Measurements from ENCODE around the gene RFFL. TPM values are rescaled to one million over a fixed set of nuclear protein-coding genes. Genes with fewer than 3 reads are reported as not detected.

RFFL gene
- polyA plus RNA-seq, 1 donor from 2014 or later: 6.6 TPM

- Histone ChIP-seq H3F3A (ENCODE audit: insufficient read depth, low read length, poor library complexity, severe bottlenecking) (no peaks in the 10 kb centered on the region), H3K9me3 (ENCODE audit: low read length) (no peaks in the 10 kb centered on the region), H4K20me1 (ENCODE audit: insufficient read depth) (no peaks in the 10 kb centered on the region), H3K36me3 (ENCODE audit: insufficient read depth, low read length) (no peaks in the 10 kb centered on the region), H3K4me3 (ENCODE audit: low read length) (no peak overlapping the region), H3K9me2 (ENCODE audit: insufficient read depth, low read length) (no peaks in the 10 kb centered on the region), H3K4me2 (ENCODE audit: low read length) (no peak overlapping the region), H3K9ac (ENCODE audit: low read length) (no peak overlapping the region), H3K27ac (ENCODE audit: low read length) (no peak overlapping the region), H3K79me2 (replicated peaks; ENCODE audit: insufficient read depth, low read length) (no peaks in the 10 kb centered on the region), H3K27me3 (ENCODE audit: insufficient read depth, low read depth, low read length) (no peaks in the 10 kb centered on the region), H2AFZ (ENCODE audit: low read depth, low read length) (no peak overlapping the region)
- TF ChIP-seq RAD21 (conservative IDR thresholded peaks at IDR 0.05): no peak
- no peak for TF ChIP-seq CTCF (IDR thresholded peaks at IDR 0.05; ENCODE audit: poor library complexity, severe bottlenecking)
- no peak for TF ChIP-seq REST (IDR thresholded peaks at IDR 0.05; ENCODE audit: borderline replicate concordance)
- no peak for TF ChIP-seq MXI1 (conservative IDR thresholded peaks at IDR 0.05; ENCODE audit: poor library complexity, severe bottlenecking)
- no peak for TF ChIP-seq EZH2 (IDR thresholded peaks at IDR 0.05; ENCODE audit: borderline replicate concordance, insufficient read depth, low read length, poor library complexity, severe bottlenecking)
- no peak for TF ChIP-seq TAF1 (IDR thresholded peaks at IDR 0.05; ENCODE audit: low read depth)
- no peak for TF ChIP-seq POLR2AphosphoS5 (IDR thresholded peaks at IDR 0.05)
- TF ChIP-seq SMC3 (conservative IDR thresholded peaks at IDR 0.05; ENCODE audit: poor library complexity): no peak
- no peak for TF ChIP-seq EP300 (conservative IDR thresholded peaks at IDR 0.05; ENCODE audit: poor library complexity, severe bottlenecking)
These were observed 56.5 kb downstream of the RFFL start for GRCh38 chr17:35006961-35007360.

DNA sequence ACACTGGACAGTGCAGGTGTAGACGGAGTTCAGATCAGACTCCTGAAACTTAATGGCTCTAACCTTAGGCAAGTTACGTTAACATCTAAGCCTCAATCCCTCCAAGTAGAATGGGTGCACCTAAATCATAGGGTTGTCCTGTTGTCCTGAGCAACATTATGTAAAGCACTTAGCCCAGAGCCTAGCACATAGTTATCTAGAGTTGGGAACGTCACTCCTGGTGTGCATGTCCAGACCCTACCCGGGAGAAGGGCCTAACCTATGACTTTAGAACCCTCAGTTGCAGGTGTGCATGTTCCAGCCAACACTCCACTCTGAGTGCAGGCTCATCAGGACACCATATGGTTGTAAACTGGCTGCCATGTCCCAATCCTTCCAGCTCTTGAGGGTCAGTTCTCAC, 57.2 kb downstream of the RFFL start:
- Histone ChIP-seq H3K27ac (ENCODE audit: low read length) (no peak overlapping the region), H3F3A (ENCODE audit: insufficient read depth, low read length, poor library complexity, severe bottlenecking) (no peaks in the 10 kb centered on the region), H2AFZ (ENCODE audit: low read depth, low read length) (no peak overlapping the region), H3K9ac (ENCODE audit: low read length) (no peak overlapping the region), H4K20me1 (ENCODE audit: insufficient read depth) (no peaks in the 10 kb centered on the region), H3K4me3 (ENCODE audit: low read length) (no peak overlapping the region), H3K36me3 (ENCODE audit: insufficient read depth, low read length) (no peaks in the 10 kb centered on the region), H3K9me3 (ENCODE audit: low read length) (no peaks in the 10 kb centered on the region), H3K79me2 (replicated peaks; ENCODE audit: insufficient read depth, low read length) (no peaks in the 10 kb centered on the region), H3K9me2 (ENCODE audit: insufficient read depth, low read length) (no peaks in the 10 kb centered on the region), H3K4me2 (ENCODE audit: low read length) (no peak overlapping the region), H3K27me3 (ENCODE audit: insufficient read depth, low read depth, low read length) (no peaks in the 10 kb centered on the region)
- TF ChIP-seq TAF1 (IDR thresholded peaks at IDR 0.05; ENCODE audit: low read depth) (no peak), RAD21 (conservative IDR thresholded peaks at IDR 0.05) (no peak), REST (IDR thresholded peaks at IDR 0.05; ENCODE audit: borderline replicate concordance) (no peak), EZH2 (IDR thresholded peaks at IDR 0.05; ENCODE audit: borderline replicate concordance, insufficient read depth, low read length, poor library complexity, severe bottlenecking) (no peak), POLR2AphosphoS5 (IDR thresholded peaks at IDR 0.05) (no peak), EP300 (conservative IDR thresholded peaks at IDR 0.05; ENCODE audit: poor library complexity, severe bottlenecking) (no peak), MXI1 (conservative IDR thresholded peaks at IDR 0.05; ENCODE audit: poor library complexity, severe bottlenecking) (no peak), CTCF (IDR thresholded peaks at IDR 0.05; ENCODE audit: poor library complexity, severe bottlenecking) (no peak)

Measured in neural cell (in vitro differentiated cells).